Panc1 (cell line): ENCODE data around the gene WHAMM. TPM values are rescaled to one million over a fixed set of nuclear protein-coding genes. Genes with fewer than 3 reads are reported as not detected.

Source experiments
- ATAC-seq: fragments of 200-7000 bp; cut with Tn5 transposase; 2 replicates; pipeline ENCODE4 v1.9.1; 2020; ENCODE audit warnings: mild to moderate bottlenecking, moderate library complexity
- BruUV-seq: library from RNA; stranded (reverse); fragments of 400-500 nt; replicated peaks from 2 replicates; lab custom pipeline; 2021; lab: Mats Ljungman, UMichigan
- CTCF ChIA-PET: fragments of 300-600 bp; sonication (Branson Sonifier 250); formaldehyde crosslinking; loops from one replicate; lab custom pipeline; 2022; ENCODE audit warnings: antibody characterized with exemption; lab: Charles Lee
- POLR2A ChIA-PET: fragments of 300-600 bp; sonication (Branson Sonifier 250); formaldehyde crosslinking; loops from one replicate; lab custom pipeline; 2022; ENCODE audit warnings: antibody characterized with exemption; lab: Charles Lee
- DNase-seq: peaks from one replicate; pipeline ENCODE4 v3.0.0-alpha.2; 2010; ENCODE audit warnings: low read depth, low spot score
- H3K27ac ChIP-seq: 2 replicates; pipeline ENCODE4 v1.5.1; 2011; ENCODE audit warnings: mild to moderate bottlenecking, low read length, inconsistent platforms
- H3K27me3 ChIP-seq: fragments of 200-500 bp; sonication (Bioruptor generic); 2 replicates; pipeline ENCODE4 v1.6.0; 2014; ENCODE audit warnings: low read length, inconsistent platforms; ENCODE audit not compliant: control insufficient read depth, insufficient read depth
- H3K36me3 ChIP-seq: fragments of 200-500 bp; sonication (Bioruptor generic); 2 replicates; pipeline ENCODE4 v1.5.1; 2014; ENCODE audit warnings: inconsistent platforms, mild to moderate bottlenecking, low read length, moderate library complexity; ENCODE audit not compliant: control insufficient read depth, insufficient read depth
- H3K4me1 ChIP-seq: 2 replicates; pipeline ENCODE4 v1.5.1; 2011; ENCODE audit warnings: inconsistent platforms, mild to moderate bottlenecking, low read length, moderate library complexity; ENCODE audit not compliant: control insufficient read depth, insufficient read depth
- H3K4me3 ChIP-seq, 2 experiments: 2 replicates each; pipeline ENCODE4 v1.5.1; 2011 to 2012; ENCODE audit warnings: low read depth in 2 of 2, low read length in 2 of 2, mild to moderate bottlenecking in 2 of 2, inconsistent platforms in 1 of 2, moderate library complexity in 1 of 2
- H3K9me3 ChIP-seq: fragments of 200-500 bp; sonication (Bioruptor generic); 2 replicates; pipeline ENCODE4 v1.5.1; 2014; ENCODE audit warnings: low read depth, mild to moderate bottlenecking, inconsistent platforms, low read length, moderate library complexity; ENCODE audit not compliant: control insufficient read depth, insufficient read depth
- CTCF ChIP-seq: fragments of 450-650 bp; IDR thresholded peaks from 2 replicates; pipeline ENCODE4 v1.5.1; 2017; ENCODE audit warnings: mild to moderate bottlenecking
- POLR2AphosphoS5 ChIP-seq: IDR thresholded peaks from 2 replicates; pipeline ENCODE4 v1.6.1; 2012; ENCODE audit warnings: mild to moderate bottlenecking, low read depth, low read length, moderate library complexity
- REST ChIP-seq, 2 experiments: IDR thresholded peaks; 2 replicates each; pipeline ENCODE4 v1.6.1; 2011 to 2012; ENCODE audit warnings: low read depth in 2 of 2, control low read depth in 1 of 2, low read length in 1 of 2, mild to moderate bottlenecking in 1 of 2, moderate library complexity in 1 of 2; ENCODE audit not compliant: insufficient read depth in 1 of 2
- SIN3A ChIP-seq: IDR thresholded peaks from 2 replicates; pipeline ENCODE4 v1.6.1; 2012; ENCODE audit warnings: low read depth, mild to moderate bottlenecking, low read length, moderate library complexity, borderline replicate concordance; ENCODE audit not compliant: insufficient read depth
- TCF7L2 ChIP-seq: IDR thresholded peaks from 2 replicates; pipeline ENCODE4 v1.6.1; 2011; ENCODE audit warnings: mild to moderate bottlenecking, low read depth, low read length, inconsistent platforms
- in situ Hi-C: cut with HindIII; loops from 2 replicates; pipeline ENCODE4 v1.10.0; 2016; ENCODE audit warnings: low sequenced_read_pairs, low pct_unique_long_range_greater_than_20kb
- intact Hi-C: fragments of 100-400 bp; cut with micrococcal nuclease; formaldehyde crosslinking; loops from one replicate; pipeline ENCODE4 v1.10.0; 2022; ENCODE audit not compliant: unreplicated experiment
- total RNA-seq: library from RNA; stranded (reverse); gene quantifications from one replicate; pipeline ENCODE4 v1.2.1, GENCODE V29; 2021; ENCODE audit not compliant: unreplicated experiment

The WHAMM gene
- total RNA-seq, 1 experiment from 2014 or later, result 8.8 TPM

DNA sequence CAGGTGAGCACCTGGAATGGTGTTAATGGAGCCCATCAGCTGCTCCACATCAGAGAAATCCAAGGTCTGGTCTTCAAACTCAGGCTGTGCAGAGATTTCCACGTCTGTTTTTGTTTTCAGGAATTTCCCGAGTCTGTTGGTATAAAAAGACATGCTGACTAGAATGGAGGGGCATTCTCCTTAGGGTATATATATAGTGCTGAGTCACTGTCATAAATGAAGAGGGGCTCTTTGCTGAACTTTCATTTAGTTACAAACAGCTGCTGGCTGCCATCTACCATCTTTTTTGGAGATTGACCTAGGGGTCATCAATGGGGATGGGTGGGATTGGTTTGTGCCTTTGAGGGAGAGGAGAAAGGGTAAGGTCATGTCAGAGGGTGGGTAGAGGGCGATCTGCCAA is 30.7 kb upstream of the WHAMM start:
- intact Hi-C loops, result no loop called here
- BruUV-seq, result no TSS peak
- Histone ChIP-seq H3K4me3 (no peak overlapping the region), H3K27ac (no peak overlapping the region), H3K27me3 (no peaks in the 10 kb centered on the region), H3K9me3 (no peaks in the 10 kb centered on the region), H3K36me3 (no peaks in the 10 kb centered on the region), H3K4me1 (no peaks in the 10 kb centered on the region)
- POLR2A ChIA-PET, result no interaction called here
- CTCF ChIA-PET, result interaction anchor here (0.6 kb wide), 1 partner anchor 17 kb away, joined by 9 read pairs; no protein-coding TSS in a partner anchor
- DNase-seq, result no peak
- no peak for TF ChIP-seq CTCF
- no peak for TF ChIP-seq SIN3A
- no peak for TF ChIP-seq POLR2AphosphoS5
- TF ChIP-seq TCF7L2, result no peak
- TF ChIP-seq REST (IDR thresholded peaks at IDR 0.05; ENCODE audit: insufficient read depth in 1 of 2, low read depth in 2 of 2, low read length in 1 of 2), result no peak
- no peak for ATAC-seq
- in situ Hi-C loops, result no loop called here

DNA sequence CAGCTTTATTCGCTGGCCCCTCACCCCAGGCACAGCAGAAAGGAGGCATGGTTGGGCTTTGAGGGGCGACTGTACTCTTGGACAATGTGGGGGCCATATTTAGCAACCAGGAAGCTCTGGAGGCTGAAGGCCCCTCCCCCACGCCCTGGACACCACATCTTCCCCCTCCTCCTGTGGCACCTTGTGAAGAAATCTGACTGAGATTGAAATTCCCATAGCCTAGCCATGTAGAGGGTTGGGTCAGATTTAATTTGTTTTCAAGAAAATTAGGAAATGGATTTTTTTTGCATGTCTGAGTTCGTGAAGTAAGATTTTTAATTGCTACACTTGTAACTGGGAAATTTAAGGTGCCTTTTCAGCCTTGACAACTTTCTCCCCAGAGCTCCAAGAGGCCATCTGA is 28.1 kb upstream of the WHAMM start:
- Histone ChIP-seq H3K4me1 (no peaks in the 10 kb centered on the region), H3K27ac (no peak overlapping the region), H3K36me3 (no peaks in the 10 kb centered on the region), H3K9me3 (no peaks in the 10 kb centered on the region), H3K27me3 (no peaks in the 10 kb centered on the region; the same call in 1 of the 2 replicates), H3K4me3 (no peak overlapping the region)
- TF ChIP-seq SIN3A (no peak), POLR2AphosphoS5 (no peak), REST (IDR thresholded peaks at IDR 0.05; ENCODE audit: insufficient read depth in 1 of 2, low read depth in 2 of 2, low read length in 1 of 2) (no peak), CTCF (no peak), TCF7L2 (no peak)
- in situ Hi-C loops, result no loop called here
- ATAC-seq (no peak), DNase-seq (no peak)
- POLR2A ChIA-PET, result interaction anchor here (0.7 to 1.0 kb wide), 2 partner anchors 31 to 58 kb away, joined by 3 read pairs; no protein-coding TSS in a partner anchor
- intact Hi-C loops, result no loop called here
- CTCF ChIA-PET, result no interaction called here
- BruUV-seq, result no TSS peak
